SK-N-SH (cell line): ENCODE data around the gene HPS5. TPM values are rescaled to one million over a fixed set of nuclear protein-coding genes. Genes with fewer than 3 reads are reported as not detected.

Experiments
- CTCF ChIA-PET: fragments of 300-600, 350-600 bp; formaldehyde crosslinking; extraction: SDS; loops from one replicate; lab custom pipeline; 2021; lab: Yijun Ruan, JAX
- POLR2A ChIA-PET: fragments of 350-600 bp; sonication (Branson Sonifier 250); formaldehyde crosslinking; extraction: SDS; loops from one replicate; lab custom pipeline; 2020; ENCODE audit warnings: antibody characterized with exemption, inconsistent platforms; lab: Yijun Ruan, JAX
- DNase-seq: peaks from one replicate; pipeline ENCODE4 v3.0.0; 2012
- H2AFZ ChIP-seq: fragments of 200-600 bp; sonication (generic); 2 replicates; pipeline ENCODE4 v1.8.1; 2016; ENCODE audit warnings: antibody characterized with exemption, mild to moderate bottlenecking, low read depth
- H3F3A ChIP-seq: fragments of 200-600 bp; sonication (generic); replicated peaks from 2 replicates; pipeline ENCODE3; 2016; ENCODE audit warnings: antibody characterized with exemption, mild to moderate bottlenecking; ENCODE audit not compliant: insufficient read depth
- H3K27ac ChIP-seq, 2 experiments: fragments of 200-500 bp in 1 of 2; fragments of 200-600 bp in 1 of 2; sonication (Bioruptor generic) in 1 of 2; sonication (generic), shearing (Covaris generic) in 1 of 2; 2 replicates each; pipeline versions ENCODE4 v1.5.1 to v1.6.1; 2014 to 2016; ENCODE audit warnings: low read depth in 2 of 2, inconsistent platforms in 1 of 2, low read length in 1 of 2, mild to moderate bottlenecking in 1 of 2, mixed read lengths in 1 of 2
- H3K27me3 ChIP-seq: fragments of 200-600 bp; sonication (generic), shearing (Covaris generic); 2 replicates; pipeline ENCODE4 v1.6.1; 2016; ENCODE audit warnings: mixed run types; ENCODE audit not compliant: insufficient read depth
- H3K36me3 ChIP-seq, 2 experiments: fragments of 200-500 bp in 1 of 2; fragments of 200-600 bp in 1 of 2; sonication (Bioruptor generic) in 1 of 2; sonication (generic) in 1 of 2; replicated peaks in 1 of 2; 2 replicates each; pipeline versions ENCODE3 to v1.5.1; 2014 to 2016; ENCODE audit warnings: low read length in 1 of 2, mild to moderate bottlenecking in 1 of 2; ENCODE audit not compliant: insufficient read depth in 2 of 2, control insufficient read depth in 1 of 2
- H3K4me1 ChIP-seq, 2 experiments: fragments of 200-500 bp in 1 of 2; fragments of 200-600 bp in 1 of 2; sonication (Bioruptor generic) in 1 of 2; sonication (generic), shearing (Covaris generic) in 1 of 2; 2 replicates each; pipeline versions ENCODE4 v1.5.1 to v1.6.1; 2014 to 2016; ENCODE audit warnings: low read depth in 1 of 2, low read length in 1 of 2, mixed run types in 1 of 2; ENCODE audit not compliant: insufficient read depth in 2 of 2, control insufficient read depth in 1 of 2
- H3K4me2 ChIP-seq: fragments of 200-600 bp; sonication (generic), shearing (Covaris generic); 2 replicates; pipeline ENCODE4 v1.6.1; 2017; ENCODE audit warnings: mixed run types
- H3K4me3 ChIP-seq, 2 experiments: fragments of 200-500 bp in 1 of 2; fragments of 200-600 bp in 1 of 2; sonication (Bioruptor generic) in 1 of 2; sonication (generic), shearing (Covaris generic) in 1 of 2; 2 replicates each; pipeline versions ENCODE4 v1.5.1 to v1.8.1; 2014 to 2016; ENCODE audit warnings: low read depth in 2 of 2, inconsistent platforms in 1 of 2, low read length in 1 of 2, mild to moderate bottlenecking in 1 of 2, mixed read lengths in 1 of 2, moderate library complexity in 1 of 2
- H3K79me2 ChIP-seq: fragments of 200-600 bp; sonication (generic); 2 replicates; pipeline ENCODE4 v1.8.1; 2017; ENCODE audit warnings: mild to moderate bottlenecking; ENCODE audit not compliant: insufficient read depth
- H3K9ac ChIP-seq: fragments of 200-600 bp; sonication (generic); 2 replicates; pipeline ENCODE4 v1.6.1; 2017; ENCODE audit warnings: mixed run types
- H3K9me2 ChIP-seq: fragments of 200-600 bp; sonication (generic); 2 replicates; pipeline ENCODE4 v1.6.1; 2017; ENCODE audit warnings: mixed run types
- H3K9me3 ChIP-seq: fragments of 200-600 bp; sonication (generic); 2 replicates; pipeline ENCODE4 v1.6.1; 2017; ENCODE audit warnings: mixed run types, mild to moderate bottlenecking, moderate library complexity
- H4K20me1 ChIP-seq: fragments of 200-600 bp; sonication (generic); 2 replicates; pipeline ENCODE4 v1.6.1; 2017; ENCODE audit warnings: mild to moderate bottlenecking, mixed run types; ENCODE audit not compliant: insufficient read depth
- ELF1 ChIP-seq: IDR thresholded peaks from 2 replicates; pipeline ENCODE4 v1.4.0; 2012
- EZH2phosphoT487 ChIP-seq: fragments of 200-600 bp; sonication (generic); IDR thresholded peaks from 2 replicates; pipeline ENCODE4 v1.6.1; 2017; ENCODE audit warnings: low read depth, mixed run types, mild to moderate bottlenecking, antibody characterized with exemption, moderate library complexity, borderline replicate concordance
- FOXJ3 ChIP-seq: sonication (generic); formaldehyde crosslinking; IDR thresholded peaks from 2 replicates; pipeline ENCODE4 v1.5.1; 2020; ENCODE audit warnings: mild to moderate bottlenecking, missing genetic modification reagents
- GABPA ChIP-seq: IDR thresholded peaks from 2 replicates; pipeline ENCODE4 v1.4.0; 2012; ENCODE audit warnings: low read depth, mild to moderate bottlenecking
- IRF3 ChIP-seq: fragments of 150-350 bp; IDR thresholded peaks from 2 replicates; pipeline ENCODE4 v1.6.1; 2016; ENCODE audit warnings: mild to moderate bottlenecking, low read depth, low read length
- JUND ChIP-seq: IDR thresholded peaks from 2 replicates; pipeline ENCODE4 v1.4.0; 2012
- MAX ChIP-seq: IDR thresholded peaks from 2 replicates; pipeline ENCODE4 v1.4.0; 2012; ENCODE audit warnings: low read depth
- MEF2A ChIP-seq: IDR thresholded peaks from 2 replicates; pipeline ENCODE4 v1.4.0; 2012; ENCODE audit warnings: low read depth, borderline replicate concordance
- PBX3 ChIP-seq: IDR thresholded peaks from 2 replicates; pipeline ENCODE4; 2012
- RCOR1 ChIP-seq: fragments of 150-350 bp; IDR thresholded peaks from 2 replicates; pipeline ENCODE4 v1.6.1; 2017; ENCODE audit warnings: antibody characterized with exemption, low read length
- REST ChIP-seq: IDR thresholded peaks from 2 replicates; pipeline ENCODE4 v1.6.1; 2012; ENCODE audit warnings: mild to moderate bottlenecking, low read depth, low read length, moderate library complexity
- SIN3A ChIP-seq: IDR thresholded peaks from 2 replicates; pipeline ENCODE4 v1.6.1; 2012; ENCODE audit warnings: low read depth, mild to moderate bottlenecking, low read length, moderate library complexity, borderline replicate concordance
- SMC3 ChIP-seq: IDR thresholded peaks from 2 replicates; pipeline ENCODE4 v1.6.1; 2012; ENCODE audit warnings: low read depth, low read length, improper control_type of control experiment
- TCF12 ChIP-seq: IDR thresholded peaks from 2 replicates; pipeline ENCODE4 v1.4.0; 2012
- TEAD4 ChIP-seq: IDR thresholded peaks from 2 replicates; pipeline ENCODE4 v1.4.0; 2012; ENCODE audit warnings: mild to moderate bottlenecking, borderline replicate concordance; ENCODE audit not compliant: insufficient read depth
- ZBTB33 ChIP-seq: IDR thresholded peaks from 2 replicates; pipeline ENCODE4 v1.4.0; 2012; ENCODE audit warnings: low read depth, borderline replicate concordance
- WGBS: methylation state at CpG from one replicate; pipeline ENCODE4 v1.1.6; 2017; ENCODE audit warnings: low lambda C conversion rate; 5-methylcytosine and 5-hydroxymethylcytosine counted together
- polyA plus RNA-seq, 3 experiments: library from polyadenylated mRNA; depleted of rRNA; stranded (reverse); fragments of >200 nt; gene quantifications; 2 replicates each; pipeline ENCODE4 v1.2.3, GENCODE V29; 2012

The HPS5 gene
- polyA plus RNA-seq, 1 of the 3 experiments (the other 2 are of a cell fraction), result 8.2 TPM

GRCh38 chr11:18294862-18295261 lies 27.1 kb downstream of the HPS5 start (continued):
- no peak for TF ChIP-seq IRF3

- WGBS, result 96% methylated on average over 4 of the region's 4 CpGs
- H3K36me3 ChIP-seq, result peaks cover 74 to 76% of the 10 kb centered on the region in 2 experiments
- no peak for TF ChIP-seq FOXJ3 (CRISPR knock-in tag)
- no peak for TF ChIP-seq MEF2A
- no peak for TF ChIP-seq TEAD4
- no peak for TF ChIP-seq RCOR1
- no peak for TF ChIP-seq ELF1
- no peak for TF ChIP-seq ZBTB33
- no peak for TF ChIP-seq IRF3
- TF ChIP-seq TCF12, result no peak
- no peak for TF ChIP-seq SMC3
- TF ChIP-seq MAX, result no peak
- TF ChIP-seq JUND, result no peak
- TF ChIP-seq GABPA, result no peak
- no peak for TF ChIP-seq SIN3A
- TF ChIP-seq EZH2phosphoT487, result no peak
- TF ChIP-seq PBX3, result no peak
- TF ChIP-seq REST, result no peak
- POLR2A ChIA-PET, result no interaction called here
- H3K9me2 ChIP-seq, result no peaks in the 10 kb centered on the region
- CTCF ChIA-PET, result interaction anchor here (0.8 to 1.3 kb wide), 2 partner anchors 32 to 36 kb away, joined by 3 to 4 read pairs; no protein-coding TSS in a partner anchor
- no peak overlapping the region for H3K4me3 ChIP-seq
- H3K79me2 ChIP-seq, result no peaks in the 10 kb centered on the region
- no peaks in the 10 kb centered on the region for H3K27me3 ChIP-seq
- H3F3A ChIP-seq, result peaks cover 3% of the 10 kb centered on the region
- no peak overlapping the region for H2AFZ ChIP-seq
- no peak overlapping the region for H3K27ac ChIP-seq
- H3K9me3 ChIP-seq, result no peaks in the 10 kb centered on the region
- no peak overlapping the region for H3K4me2 ChIP-seq
- H4K20me1 ChIP-seq, result no peaks in the 10 kb centered on the region
- no peak overlapping the region for H3K9ac ChIP-seq
- DNase-seq, result no peak
- no peaks in the 10 kb centered on the region for H3K4me1 ChIP-seq
These were observed 33.0 kb downstream of the HPS5 start for GRCh38 chr11:18288911-18289310.
